GM13977 (cell line): ENCODE results near the gene INPP5K.

ENCODE experiments used
- DNase-seq: peaks from one replicate; pipeline ENCODE4 v3.0.0; 2012; ENCODE audit warnings: low spot score
- in situ Hi-C: fragments of 300-500 bp; cut with MboI; formaldehyde crosslinking; loops from one replicate; pipeline ENCODE4 v1.12.0; 2022; ENCODE audit warnings: low sequenced_read_pairs, low pct_unique_long_range_greater_than_20kb, mixed read lengths, inconsistent platforms; ENCODE audit not compliant: unreplicated experiment
- TF ChIP-seq, protein P1 (sequence below): IDR thresholded peaks from 2 replicates; pipeline ENCODE4 v1.5.1; 2012; ENCODE audit warnings: mild to moderate bottlenecking, control low read depth; ENCODE audit not compliant: insufficient read depth; ENCODE audit errors: extremely low read depth, missing control alignments

Gene INPP5K

GRCh38 chr17:1471490-1471889, 44.9 kb downstream of the INPP5K start:
- TF ChIP-seq, protein P1, sequence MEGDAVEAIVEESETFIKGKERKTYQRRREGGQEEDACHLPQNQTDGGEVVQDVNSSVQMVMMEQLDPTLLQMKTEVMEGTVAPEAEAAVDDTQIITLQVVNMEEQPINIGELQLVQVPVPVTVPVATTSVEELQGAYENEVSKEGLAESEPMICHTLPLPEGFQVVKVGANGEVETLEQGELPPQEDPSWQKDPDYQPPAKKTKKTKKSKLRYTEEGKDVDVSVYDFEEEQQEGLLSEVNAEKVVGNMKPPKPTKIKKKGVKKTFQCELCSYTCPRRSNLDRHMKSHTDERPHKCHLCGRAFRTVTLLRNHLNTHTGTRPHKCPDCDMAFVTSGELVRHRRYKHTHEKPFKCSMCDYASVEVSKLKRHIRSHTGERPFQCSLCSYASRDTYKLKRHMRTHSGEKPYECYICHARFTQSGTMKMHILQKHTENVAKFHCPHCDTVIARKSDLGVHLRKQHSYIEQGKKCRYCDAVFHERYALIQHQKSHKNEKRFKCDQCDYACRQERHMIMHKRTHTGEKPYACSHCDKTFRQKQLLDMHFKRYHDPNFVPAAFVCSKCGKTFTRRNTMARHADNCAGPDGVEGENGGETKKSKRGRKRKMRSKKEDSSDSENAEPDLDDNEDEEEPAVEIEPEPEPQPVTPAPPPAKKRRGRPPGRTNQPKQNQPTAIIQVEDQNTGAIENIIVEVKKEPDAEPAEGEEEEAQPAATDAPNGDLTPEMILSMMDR, result no peak
- no peak for DNase-seq
- in situ Hi-C loops, result no loop called here

DNA sequence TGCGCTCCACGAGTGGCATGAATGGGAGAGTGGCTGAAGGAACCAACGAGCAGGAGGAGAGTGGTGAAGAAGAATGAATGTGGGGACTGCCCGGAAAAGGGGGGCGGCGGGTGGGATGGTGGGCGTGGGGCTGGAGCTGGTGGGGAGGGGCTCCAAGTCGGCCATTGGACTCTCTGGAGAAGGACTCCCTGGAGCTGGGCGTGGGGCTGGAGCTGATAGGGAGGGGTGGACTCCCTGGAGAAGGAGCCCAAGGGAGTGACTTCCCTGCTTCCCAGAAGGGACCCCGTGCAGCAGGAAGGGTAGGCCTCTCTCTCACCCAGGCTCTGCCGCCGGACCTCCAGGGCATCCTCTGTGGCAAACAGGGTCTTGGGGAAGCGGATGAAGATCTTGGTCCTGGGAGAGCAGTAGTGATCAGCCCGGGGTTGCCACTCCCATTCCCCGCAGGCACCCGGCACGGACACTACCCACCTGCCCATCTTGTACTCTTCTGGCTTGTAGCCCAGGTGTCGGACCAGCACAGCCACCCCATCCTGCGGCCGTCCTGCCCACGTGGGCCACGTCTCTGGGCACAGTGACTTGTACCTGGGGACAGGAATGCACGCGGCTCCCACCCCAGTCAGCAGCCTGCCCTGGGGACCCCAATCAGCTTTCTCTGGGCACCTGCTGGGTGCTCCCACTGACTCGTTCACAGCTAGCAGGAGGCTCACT, 45.5 kb downstream of the INPP5K start:
- in situ Hi-C loops, result no loop called here
- TF ChIP-seq, protein P1, result no peak
- DNase-seq, result no peak

- DNase-seq, result no peak
- in situ Hi-C loops, result no loop called here
- TF ChIP-seq, protein P1, result no peak
Observed at GRCh38 chr17:1470071-1470754, 46.2 kb downstream of the INPP5K start.

DNA sequence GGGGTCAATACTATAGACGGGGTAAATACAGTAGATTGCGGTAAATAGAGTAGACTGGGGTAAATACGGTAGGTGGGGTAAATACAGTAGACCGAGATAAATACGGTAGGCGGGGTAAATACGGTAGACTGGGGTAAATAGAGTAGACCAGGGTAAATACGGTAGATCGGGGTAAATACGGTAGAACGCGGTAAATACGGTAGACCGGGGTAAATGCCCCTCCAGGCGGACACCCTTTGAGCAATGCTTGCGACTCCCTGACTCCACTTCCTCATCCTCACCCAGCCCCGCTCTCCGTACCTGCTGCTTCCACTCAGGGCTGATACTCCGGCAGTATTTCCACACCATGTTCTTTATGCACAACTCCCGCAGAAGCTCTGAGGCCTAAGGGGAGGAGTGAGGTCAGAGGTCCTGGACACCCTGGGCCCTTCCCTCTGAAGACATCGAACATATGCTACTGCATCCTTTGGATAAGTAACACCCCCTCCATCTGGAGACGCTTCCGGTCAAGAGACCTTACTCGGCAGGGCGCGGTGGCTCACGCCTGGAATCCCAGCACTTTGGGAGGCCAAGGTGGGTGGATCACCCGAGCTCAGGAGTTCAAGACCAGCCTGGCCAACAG, 47.1 kb downstream of the INPP5K start:
- in situ Hi-C loops, result no loop called here
- TF ChIP-seq, protein P1, result no peak
- DNase-seq, result no peak

- DNase-seq, result no peak
- TF ChIP-seq, protein P1, result no peak
- in situ Hi-C loops, result no loop called here
Observed at GRCh38 chr17:1467898-1468492, 48.4 kb downstream of the INPP5K start.

DNA sequence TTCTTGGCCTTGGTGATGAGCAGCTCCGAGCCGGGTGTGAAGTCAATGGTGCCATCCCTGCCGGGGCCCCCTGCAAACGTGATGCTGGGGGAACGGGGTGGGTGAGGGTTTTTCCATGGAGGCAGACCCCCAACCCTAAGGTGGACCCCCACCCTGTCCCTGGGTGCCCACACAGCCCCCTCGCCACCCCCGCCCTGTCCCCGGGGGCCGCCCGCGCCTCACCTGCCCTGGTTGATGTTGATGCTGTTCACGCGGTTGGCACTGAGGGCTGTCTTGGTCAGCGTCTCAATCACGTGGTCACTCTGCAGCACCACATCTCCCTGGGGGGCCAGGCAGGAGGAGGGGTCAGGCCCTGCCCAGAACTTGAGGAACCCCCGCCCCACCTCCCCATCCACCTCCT, 49.2 kb downstream of the INPP5K start:
- in situ Hi-C loops, result no loop called here
- TF ChIP-seq, protein P1, result no peak
- DNase-seq, result no peak
